Mucosa of stomach (tissue), 1 donor: ENCODE data around the gene PKMYT1.

Source experiments
- H3K27me3 ChIP-seq: one replicate; pipeline ENCODE4 v1.7.0; 2013; ENCODE audit warnings: mild to moderate bottlenecking, low read length; ENCODE audit not compliant: control insufficient read depth, insufficient read depth
- H3K36me3 ChIP-seq: one replicate; pipeline ENCODE4 v1.7.0; 2013; ENCODE audit warnings: low read length; ENCODE audit not compliant: control insufficient read depth, insufficient read depth
- H3K4me1 ChIP-seq: one replicate; pipeline ENCODE4 v1.7.0; 2013; ENCODE audit warnings: mild to moderate bottlenecking, low read length; ENCODE audit not compliant: control insufficient read depth, insufficient read depth
- H3K4me3 ChIP-seq: one replicate; pipeline ENCODE4 v1.7.0; 2013; ENCODE audit warnings: low read length
- H3K9ac ChIP-seq: one replicate; pipeline ENCODE4 v1.7.0; 2013; ENCODE audit warnings: mild to moderate bottlenecking, low read length, moderate library complexity
- H3K9me3 ChIP-seq: one replicate; pipeline ENCODE4 v1.7.0; 2013; ENCODE audit warnings: mild to moderate bottlenecking, low read length, moderate library complexity; ENCODE audit not compliant: control insufficient read depth
- donor health status: Pancreatic carcinoma.

The PKMYT1 gene

DNA sequence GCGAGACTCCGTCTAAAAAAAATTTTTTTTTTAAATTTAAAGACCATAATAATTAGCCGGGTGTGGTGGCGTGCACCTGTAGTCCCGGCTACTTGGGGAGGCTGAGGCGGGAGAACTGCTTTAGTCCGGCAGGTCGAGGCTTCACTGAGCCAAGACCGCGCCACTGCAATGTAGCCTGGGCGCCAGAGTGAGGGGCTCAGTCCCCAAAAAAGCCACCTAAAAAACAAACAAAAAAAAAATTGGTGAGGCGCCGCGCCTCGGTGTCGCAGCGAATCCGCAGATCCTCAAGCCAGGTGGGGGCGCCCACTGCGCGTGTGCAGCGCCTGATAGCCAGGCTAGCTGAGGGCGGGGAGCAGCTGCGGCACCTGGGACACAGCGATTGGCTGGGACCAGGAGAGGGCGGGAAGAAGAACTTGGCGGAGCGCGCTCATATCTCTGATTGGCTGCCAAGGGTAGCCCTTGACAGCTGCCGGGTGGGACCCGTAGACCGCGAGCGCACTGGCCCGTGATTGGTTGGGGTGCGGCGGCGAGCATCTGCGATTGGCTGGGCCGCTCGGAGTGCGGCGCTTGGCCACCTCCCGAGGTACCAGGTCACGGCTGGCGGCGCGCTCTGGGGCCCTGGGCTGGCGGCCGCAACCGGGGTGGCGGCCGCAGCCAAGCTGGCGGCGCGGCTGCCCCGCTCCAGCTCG lies 23.5 kb upstream of the PKMYT1 start:
- H3K9me3 ChIP-seq, result no peaks in the 10 kb centered on the region
- no peaks in the 10 kb centered on the region for H3K36me3 ChIP-seq
- H3K4me1 ChIP-seq, result peaks cover 34% of the 10 kb centered on the region
- no peak overlapping the region for H3K9ac ChIP-seq
- no peak overlapping the region for H3K4me3 ChIP-seq
- peaks cover 8% of the 10 kb centered on the region for H3K27me3 ChIP-seq

DNA sequence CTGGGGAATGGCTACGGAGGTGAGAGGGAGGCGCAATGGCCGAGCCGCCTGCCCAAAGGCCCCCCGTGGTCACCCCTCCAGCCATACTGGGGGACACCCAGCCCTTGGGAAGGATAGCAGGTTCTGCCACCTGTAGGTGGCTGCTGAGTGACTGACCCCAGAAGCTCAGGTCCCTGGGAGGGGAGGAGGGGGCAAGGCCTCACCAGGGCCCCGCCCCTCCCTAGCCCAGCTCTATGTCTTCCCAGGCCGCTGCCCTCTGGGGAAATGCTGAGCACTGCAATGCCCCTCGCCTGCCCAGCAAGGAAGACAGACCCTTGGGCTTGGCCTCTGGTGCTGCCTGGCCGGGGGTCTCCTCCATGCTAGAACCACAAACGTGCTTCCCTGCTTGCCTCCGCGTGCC lies 21.1 kb upstream of the PKMYT1 start:
- Histone ChIP-seq H3K4me3 (no peak overlapping the region), H3K27me3 (no peaks in the 10 kb centered on the region), H3K9me3 (no peaks in the 10 kb centered on the region), H3K9ac (no peak overlapping the region), H3K4me1 (peaks cover 11% of the 10 kb centered on the region), H3K36me3 (no peaks in the 10 kb centered on the region)

DNA sequence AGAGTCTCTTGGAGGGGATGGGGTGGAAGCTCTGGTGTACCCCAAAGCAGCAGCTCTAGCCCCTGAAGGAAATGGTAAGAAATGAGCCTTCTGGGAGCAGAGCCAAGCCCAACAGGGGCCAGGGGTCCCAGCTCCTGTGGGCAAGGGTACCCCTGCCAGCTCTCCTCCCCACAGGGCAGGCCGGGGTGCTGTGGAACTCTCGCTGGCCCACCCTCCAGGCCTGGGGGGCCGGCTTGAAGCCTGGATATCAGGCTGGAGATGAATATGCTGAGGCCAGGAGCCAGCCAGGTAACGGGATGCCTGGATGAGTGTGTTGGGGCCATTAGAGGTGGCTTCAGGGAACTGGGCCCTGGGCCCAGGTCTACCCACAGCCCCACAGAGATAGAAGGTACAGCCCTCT lies 20.3 kb upstream of the PKMYT1 start:
- H3K9me3 ChIP-seq, result no peaks in the 10 kb centered on the region
- H3K9ac ChIP-seq, result no peak overlapping the region
- no peaks in the 10 kb centered on the region for H3K36me3 ChIP-seq
- no peak overlapping the region for H3K4me3 ChIP-seq
- peaks cover 4% of the 10 kb centered on the region for H3K4me1 ChIP-seq
- H3K27me3 ChIP-seq, result no peaks in the 10 kb centered on the region

DNA sequence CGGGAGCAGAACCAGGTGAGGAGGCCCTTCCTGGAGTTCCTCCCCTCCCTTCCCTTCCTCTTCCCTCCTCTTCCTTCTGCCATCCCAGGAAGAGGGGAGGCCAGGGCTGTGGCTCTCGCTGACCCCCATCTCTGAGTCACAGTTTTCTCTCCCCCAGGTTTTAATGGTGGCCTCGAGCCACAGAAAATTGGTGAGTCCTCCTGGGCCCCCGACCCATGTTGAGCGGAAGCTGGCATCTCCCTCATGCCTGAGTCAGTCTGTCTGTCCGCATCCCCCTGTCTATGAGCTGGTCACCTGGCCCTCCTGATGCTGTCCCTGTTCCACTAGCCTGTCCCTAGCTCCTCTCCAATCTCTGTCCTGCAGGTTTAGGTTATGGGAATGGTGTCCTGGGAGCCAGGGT lies 19.7 kb upstream of the PKMYT1 start:
- Histone ChIP-seq H3K9me3 (no peaks in the 10 kb centered on the region), H3K27me3 (no peaks in the 10 kb centered on the region)

DNA sequence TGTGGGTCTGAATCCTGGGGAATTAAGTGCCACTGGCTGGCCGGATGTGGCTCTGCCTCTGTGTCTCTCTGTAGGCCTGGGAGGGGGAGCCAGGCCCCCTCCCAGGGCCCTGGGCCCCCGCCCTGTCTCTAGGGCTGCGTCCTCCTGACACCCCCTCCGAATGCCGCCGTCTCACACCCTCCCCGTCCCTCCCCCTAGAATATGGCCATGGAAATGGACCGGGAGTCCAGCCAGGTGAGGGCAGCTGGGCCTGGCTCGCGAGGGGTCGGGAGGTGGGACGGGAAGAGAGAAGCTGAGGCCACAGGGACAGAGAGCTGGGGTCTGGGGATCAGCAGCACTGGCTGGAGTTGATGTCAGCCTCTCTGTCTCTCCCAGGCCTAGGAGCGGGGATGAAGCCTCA lies 16.1 kb upstream of the PKMYT1 start:
- Histone ChIP-seq H3K36me3 (no peaks in the 10 kb centered on the region), H3K4me1 (peaks cover 10% of the 10 kb centered on the region), H3K27me3 (no peaks in the 10 kb centered on the region), H3K9me3 (no peaks in the 10 kb centered on the region), H3K9ac (no peak overlapping the region), H3K4me3 (no peak overlapping the region)

More for the DNA sequence above, 19.7 kb upstream of the PKMYT1 start:
- Histone ChIP-seq H3K4me3 (no peak overlapping the region), H3K36me3 (no peaks in the 10 kb centered on the region), H3K9ac (no peak overlapping the region), H3K4me1 (peaks cover 2% of the 10 kb centered on the region)

DNA sequence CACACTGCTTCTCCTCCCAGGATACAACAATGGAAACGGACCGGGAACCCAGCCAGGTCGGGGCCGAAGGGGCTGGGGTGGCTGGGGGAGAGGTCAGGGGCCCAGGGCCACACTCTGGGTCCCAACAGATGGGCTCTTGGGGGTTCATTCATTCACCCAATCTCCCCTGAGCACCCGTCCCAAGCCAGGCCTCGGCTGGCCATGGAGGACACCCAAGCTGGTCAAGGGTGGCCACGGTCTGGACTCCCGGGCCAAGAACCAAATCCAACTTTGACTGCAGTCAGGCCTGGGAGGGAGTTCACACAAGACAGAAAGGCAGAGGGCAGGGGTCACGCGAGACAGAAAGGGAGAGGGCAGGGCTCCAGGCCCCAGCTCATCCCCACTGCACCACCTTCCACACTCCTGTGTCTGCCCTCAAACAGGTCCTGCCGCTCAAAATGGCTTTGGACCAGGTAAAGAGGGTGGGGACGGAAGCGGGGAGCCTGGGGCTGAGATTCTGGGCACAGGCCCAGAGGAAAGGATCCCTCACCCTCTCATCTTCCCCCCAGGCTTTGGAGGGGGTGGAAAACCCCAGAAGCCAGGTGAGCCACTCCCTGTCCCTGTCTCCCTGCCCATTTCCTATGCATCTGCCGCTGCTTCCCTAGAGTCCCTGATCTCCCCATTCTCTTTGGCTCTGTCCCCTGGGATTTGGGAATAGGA lies 12.3 kb upstream of the PKMYT1 start:
- Histone ChIP-seq H3K36me3 (no peaks in the 10 kb centered on the region), H3K4me1 (peaks cover 21% of the 10 kb centered on the region), H3K9ac (no peak overlapping the region), H3K4me3 (no peak overlapping the region), H3K27me3 (peaks cover 13% of the 10 kb centered on the region), H3K9me3 (no peaks in the 10 kb centered on the region)

DNA sequence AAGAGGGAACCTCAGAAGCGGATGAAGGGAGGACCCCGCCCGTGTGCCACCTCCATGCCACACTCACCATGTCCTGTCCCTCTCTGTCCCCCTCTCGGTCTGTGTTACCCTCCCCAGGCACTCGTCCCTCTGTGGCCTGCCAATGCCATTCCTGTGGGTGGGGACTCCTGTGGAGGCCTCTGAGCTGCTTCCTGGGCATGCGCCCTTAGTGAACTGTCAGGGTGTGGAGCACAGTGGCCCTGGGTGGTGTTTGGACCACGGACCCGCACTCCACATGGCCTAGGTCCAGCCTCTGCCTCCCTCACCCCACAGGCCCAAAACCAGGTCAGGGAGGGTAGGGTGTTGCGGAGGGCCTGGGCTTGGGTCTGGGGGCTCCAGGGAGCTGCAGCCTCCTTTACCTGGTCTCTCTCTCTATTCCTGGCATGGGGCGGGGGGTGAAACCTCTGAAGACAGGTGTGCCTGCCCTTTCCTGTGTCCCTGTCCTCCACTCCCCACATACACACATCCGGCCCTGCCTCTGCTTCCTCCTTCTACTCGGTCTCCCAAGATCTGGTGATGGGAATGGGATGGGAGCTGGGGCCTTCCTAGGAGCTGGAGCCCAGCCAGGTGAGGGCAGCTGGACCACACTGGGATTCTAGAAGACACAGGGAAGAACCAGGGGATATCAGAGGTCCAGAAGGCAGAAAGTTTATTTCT lies 11.5 kb upstream of the PKMYT1 start:
- no peaks in the 10 kb centered on the region for H3K9me3 ChIP-seq
- peaks cover 13% of the 10 kb centered on the region for H3K27me3 ChIP-seq
- H3K9ac ChIP-seq, result no peak overlapping the region
- no peaks in the 10 kb centered on the region for H3K36me3 ChIP-seq
- no peak overlapping the region for H3K4me3 ChIP-seq
- peaks cover 21% of the 10 kb centered on the region for H3K4me1 ChIP-seq

DNA sequence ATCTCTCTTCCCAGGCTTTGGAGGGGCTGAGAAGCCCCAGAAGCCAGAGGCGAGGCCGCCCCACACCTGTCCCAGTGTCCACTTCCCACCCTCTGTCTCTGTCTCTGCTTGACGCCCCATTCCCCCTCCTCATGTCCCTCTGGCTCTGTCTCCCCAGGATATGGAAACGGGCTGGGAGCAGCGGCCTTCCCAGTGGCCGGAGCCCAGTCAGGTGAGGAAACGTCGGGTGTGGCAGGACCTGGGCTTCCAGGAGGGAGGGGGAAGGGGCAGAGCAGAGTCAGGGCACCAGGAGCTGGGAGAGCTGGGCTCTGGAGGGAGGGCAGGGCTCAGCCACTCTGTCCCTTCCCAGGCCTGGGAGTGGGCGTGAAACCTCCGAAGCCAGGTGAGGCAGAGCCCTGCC lies 10.6 kb upstream of the PKMYT1 start:
- Histone ChIP-seq H3K4me3 (no peak overlapping the region), H3K9me3 (no peaks in the 10 kb centered on the region), H3K4me1 (peaks cover 21% of the 10 kb centered on the region), H3K27me3 (peaks cover 19% of the 10 kb centered on the region), H3K36me3 (no peaks in the 10 kb centered on the region), H3K9ac (no peak overlapping the region)

DNA sequence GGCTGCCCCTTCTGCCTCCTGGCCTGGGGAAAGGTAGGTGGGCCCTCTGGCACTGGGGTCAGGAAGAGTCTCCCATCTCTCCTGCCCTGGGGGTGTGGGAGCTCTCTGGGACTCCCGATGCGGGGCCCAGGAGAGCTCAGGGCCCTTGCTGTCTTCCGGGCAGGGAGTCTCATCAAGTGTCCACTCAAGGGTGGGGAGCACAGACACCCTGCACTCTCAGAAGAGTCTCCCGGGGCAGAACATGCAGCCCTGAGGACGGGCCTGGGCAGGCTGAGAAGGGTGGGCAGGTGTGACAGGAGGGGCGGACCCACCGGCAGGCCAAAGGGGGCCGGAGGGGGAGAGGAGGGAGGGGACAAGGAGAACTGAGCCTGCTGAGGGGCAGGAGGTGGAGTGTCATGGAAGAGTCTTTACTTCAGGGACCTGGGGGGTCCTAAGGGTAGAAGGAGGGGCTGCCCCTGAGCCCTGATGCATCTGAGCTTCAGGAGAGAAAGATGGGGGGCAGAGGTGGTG lies 8.4 kb upstream of the PKMYT1 start:
- peaks cover 22% of the 10 kb centered on the region for H3K27me3 ChIP-seq
- no peak overlapping the region for H3K9ac ChIP-seq
- no peaks in the 10 kb centered on the region for H3K9me3 ChIP-seq
- no peaks in the 10 kb centered on the region for H3K36me3 ChIP-seq
- peaks cover 26% of the 10 kb centered on the region for H3K4me1 ChIP-seq
- H3K4me3 ChIP-seq, result no peak overlapping the region

DNA sequence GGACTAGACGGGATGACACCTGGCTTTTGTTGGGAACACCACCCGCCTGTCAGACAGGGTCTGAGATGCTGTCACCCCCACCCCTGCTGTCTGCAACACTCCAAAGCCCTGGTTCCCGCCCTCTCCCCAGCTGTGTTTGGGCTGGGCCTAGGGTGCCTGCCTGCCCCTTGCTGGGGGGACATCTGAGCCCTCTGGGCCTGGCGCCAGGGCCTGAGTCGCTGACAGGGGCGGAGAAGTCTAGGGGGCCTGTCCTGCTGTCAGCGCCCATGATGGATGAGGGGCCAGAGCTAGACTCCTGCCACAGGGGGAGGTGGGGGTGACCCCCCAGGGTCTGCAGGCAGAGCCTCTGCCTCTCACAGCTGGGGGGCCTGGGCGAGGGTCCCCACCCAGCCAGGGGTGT lies 7.6 kb upstream of the PKMYT1 start:
- H3K27me3 ChIP-seq, result peaks cover 22% of the 10 kb centered on the region
- no peaks in the 10 kb centered on the region for H3K9me3 ChIP-seq
- no peak overlapping the region for H3K4me3 ChIP-seq
- H3K4me1 ChIP-seq, result peaks cover 26% of the 10 kb centered on the region
- no peaks in the 10 kb centered on the region for H3K36me3 ChIP-seq
- no peak overlapping the region for H3K9ac ChIP-seq

DNA sequence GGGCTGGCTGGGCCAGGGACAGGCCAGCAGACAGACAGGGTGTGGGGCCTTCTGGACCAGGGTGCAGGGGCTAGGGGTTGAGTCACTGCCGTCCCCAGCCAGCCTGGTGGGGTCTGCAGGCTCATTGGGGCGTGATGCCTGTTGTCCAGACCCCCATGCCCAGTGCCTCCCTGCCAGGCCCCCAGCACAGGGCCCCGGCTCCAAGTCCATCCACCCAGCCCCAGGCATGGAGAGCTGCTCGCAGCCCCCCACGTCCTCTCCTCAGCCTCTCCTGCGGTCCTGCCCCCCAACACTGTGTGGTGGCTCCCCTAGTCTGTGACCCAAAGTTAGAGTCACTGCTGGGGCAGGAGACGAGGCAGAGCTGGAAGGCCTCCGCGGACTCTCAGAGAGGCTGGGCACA lies 7.0 kb upstream of the PKMYT1 start:
- Histone ChIP-seq H3K9me3 (no peaks in the 10 kb centered on the region), H3K27me3 (peaks cover 22% of the 10 kb centered on the region), H3K4me1 (peaks cover 24% of the 10 kb centered on the region), H3K4me3 (no peak overlapping the region), H3K9ac (no peak overlapping the region), H3K36me3 (no peaks in the 10 kb centered on the region)

DNA sequence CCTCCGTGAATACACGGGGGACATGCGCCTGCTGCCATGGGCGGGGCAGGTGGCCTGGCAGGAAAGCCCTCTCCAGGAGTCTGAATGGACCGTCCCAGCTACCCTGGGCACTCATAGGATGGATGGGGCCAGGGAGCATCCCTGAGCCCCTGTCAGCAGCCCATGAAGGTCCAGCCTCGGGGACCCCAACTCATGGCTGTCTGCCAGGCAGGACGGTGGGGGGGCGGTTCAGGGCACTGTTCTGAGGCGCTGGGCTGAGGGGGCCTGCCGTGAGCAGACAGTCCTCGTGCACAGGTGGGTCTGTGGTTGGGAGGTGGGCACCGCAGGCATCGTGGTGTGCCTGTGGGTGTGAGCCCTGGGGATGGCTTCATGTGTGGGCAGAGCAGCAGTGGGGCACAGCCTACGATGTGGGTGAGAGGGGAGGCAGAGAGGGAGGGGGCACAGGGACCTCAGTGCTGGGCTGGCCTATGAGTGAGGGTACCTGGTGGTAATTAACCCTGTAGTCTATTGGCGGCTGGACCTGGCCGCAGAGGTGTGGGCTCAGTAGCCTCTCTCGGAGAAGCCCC lies 6.5 kb upstream of the PKMYT1 start:
- H3K36me3 ChIP-seq, result no peaks in the 10 kb centered on the region
- H3K27me3 ChIP-seq, result peaks cover 22% of the 10 kb centered on the region
- H3K9ac ChIP-seq, result no peak overlapping the region
- no peak overlapping the region for H3K4me3 ChIP-seq
- no peaks in the 10 kb centered on the region for H3K9me3 ChIP-seq
- peaks cover 21% of the 10 kb centered on the region for H3K4me1 ChIP-seq
